GM19395 (cell line): ENCODE data around the gene DEDD.
A peak's percentile ranks its signal among the peaks of the same experiment; 100 is the strongest.
"Not testable (repeated sequence)": the region's sequence is repeated elsewhere in the genome, so short reads cannot be mapped to it uniquely, and the experiment has no call there.

Experiments
- ATAC-seq: cut with Tn5 transposase; IDR thresholded peaks from one replicate; pipeline ENCODE4 v1.9.1; 2021; ENCODE audit warnings: mild to moderate bottlenecking, moderate library complexity; ENCODE audit not compliant: unreplicated experiment

The DEDD gene

DNA sequence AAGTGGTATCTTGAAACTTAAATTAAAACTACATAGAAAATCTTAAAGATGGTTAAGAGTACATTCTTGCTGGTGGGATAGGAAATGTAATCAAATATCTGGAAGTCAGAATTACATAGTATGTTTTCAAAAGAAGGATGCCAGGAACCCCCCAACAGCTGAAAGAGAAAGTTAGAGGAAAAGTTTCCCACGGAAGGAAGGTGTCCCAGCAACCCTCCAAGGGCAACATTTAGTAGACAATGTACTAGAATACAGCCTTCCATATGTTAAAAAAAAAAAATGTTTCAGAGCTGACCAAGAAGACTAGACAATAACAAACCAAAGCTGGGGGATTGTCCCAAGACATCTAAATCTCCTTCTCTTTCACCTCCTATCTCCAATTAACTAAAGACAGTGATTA, 2.2 kb downstream of the DEDD start:
- ATAC-seq, result no peak

DNA sequence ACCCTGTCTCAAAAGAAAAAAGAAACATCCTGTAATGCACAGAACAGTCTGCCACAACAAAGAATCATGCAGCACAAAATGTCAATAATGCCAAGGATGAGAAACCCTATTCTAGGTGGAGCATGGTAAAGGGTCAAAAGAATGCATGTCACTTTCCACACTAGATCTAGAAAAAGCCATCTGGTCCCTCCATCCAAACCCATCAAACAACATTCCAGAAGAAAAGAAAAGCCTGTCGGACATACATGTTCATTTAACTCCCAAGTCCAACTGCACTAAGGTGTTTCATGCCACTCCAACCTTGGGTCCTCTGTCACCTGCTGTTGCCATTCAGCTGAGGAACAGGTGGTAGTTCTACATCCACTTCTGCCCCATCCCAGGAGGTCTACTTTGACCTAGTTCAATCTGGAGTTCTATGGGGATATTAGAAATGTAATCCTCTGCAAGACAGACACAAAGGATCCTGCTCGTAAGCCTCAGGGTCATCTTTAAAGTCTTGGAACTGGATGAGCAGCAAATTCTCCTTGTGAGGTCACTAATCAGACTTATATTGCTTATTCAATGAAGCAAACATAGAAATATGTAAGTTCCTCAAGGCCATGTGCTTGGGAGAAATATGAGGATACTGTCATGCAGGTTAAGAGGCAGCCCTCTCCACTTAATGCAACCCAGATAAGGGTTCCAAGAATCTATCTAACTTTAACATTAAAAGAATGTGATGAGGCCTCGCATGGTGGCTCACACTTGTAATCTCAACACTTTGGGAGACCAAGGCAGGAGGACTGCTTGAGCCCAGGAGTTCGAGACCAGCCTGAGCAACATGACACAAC, 3.7 kb downstream of the DEDD start:
- ATAC-seq, result no peak

DNA sequence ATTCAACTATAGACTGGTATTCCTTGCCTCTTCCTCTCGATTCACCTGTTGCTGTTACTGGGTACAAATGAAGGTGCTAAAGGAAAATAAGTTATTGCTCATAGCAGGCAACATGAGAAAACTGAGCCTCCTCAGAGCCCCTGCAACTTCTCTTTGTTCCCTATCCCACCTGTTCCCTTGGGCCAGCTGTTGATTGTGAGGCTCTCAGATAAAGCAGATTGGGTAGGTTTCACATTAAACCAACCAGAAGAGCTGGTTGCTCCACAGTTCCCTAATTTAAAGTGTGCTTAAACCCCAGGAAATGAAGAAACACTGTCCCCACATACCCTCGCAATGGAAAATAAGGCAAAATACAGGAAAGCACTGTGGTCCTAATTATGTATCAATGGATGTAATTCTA, 4.8 kb downstream of the DEDD start:
- ATAC-seq, result no peak

DNA sequence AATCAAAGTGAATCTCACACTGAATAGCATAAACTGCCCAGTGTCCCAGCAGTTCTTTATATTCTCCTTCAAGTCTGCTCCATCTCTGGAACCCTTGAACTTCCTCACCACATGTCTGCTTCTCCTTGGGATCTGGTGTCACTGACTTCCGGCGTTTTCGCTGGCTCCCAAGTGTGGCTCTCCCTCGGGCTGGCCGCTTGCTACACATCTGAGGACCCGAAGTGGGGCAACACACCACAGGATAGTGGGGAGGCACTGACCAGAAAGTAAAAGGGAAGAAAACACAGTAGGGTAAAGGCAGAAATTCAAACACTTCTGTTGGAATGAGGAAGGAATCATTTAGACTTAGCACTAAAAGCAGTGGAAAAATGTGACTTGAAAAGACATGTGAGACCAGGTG, 9.5 kb downstream of the DEDD start:
- ATAC-seq, result no peak

DNA sequence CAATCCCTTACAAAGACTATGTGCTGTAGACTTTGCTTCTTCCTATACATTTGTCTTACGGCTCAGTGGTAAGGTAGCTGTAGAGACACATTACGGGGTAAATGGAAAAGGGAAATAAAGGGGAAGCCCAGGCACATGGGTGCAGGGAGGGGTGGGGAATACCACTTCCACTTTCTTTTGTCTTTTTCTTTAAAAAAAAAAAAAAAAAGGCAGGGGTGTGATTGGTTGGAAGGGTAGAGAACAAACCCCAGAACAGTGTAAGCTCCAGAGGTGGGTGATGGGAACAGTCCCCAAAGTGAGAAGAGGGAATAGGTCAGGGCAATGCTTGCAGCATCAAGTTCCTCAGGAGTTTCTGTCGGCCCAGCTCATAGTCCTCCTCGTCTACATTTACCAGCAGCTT, 10.6 kb downstream of the DEDD start:
- ATAC-seq, result no peak

DNA sequence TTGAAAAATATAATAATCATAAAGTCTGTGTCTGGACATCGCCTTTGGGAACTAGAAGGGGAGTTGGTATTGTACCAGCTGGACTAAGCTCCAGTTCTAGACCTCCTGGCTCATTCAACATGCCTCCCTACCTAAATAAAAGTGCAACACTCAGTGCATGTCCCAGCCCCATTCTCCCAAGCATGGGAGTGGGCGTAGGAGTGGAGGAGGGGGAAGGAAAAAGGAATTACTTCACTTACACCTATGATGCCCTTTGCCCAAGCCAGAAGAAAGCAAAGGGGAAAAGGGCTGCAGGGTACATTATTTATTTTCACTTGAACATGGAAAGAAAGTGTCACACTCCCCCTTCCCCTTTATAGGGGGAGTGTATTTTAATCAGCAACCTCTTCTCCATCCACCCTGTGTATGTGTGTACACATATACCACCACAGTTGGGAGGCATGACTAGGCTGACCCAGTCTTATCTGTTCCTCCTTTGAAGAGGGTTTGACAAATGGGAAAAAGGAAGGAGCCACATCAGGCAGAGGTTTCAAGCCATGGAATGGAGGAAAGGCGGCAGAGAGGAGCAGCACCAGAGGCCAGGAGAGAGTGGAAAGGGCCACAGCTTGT, 11.3 kb downstream of the DEDD start:
- ATAC-seq, result no peak

DNA sequence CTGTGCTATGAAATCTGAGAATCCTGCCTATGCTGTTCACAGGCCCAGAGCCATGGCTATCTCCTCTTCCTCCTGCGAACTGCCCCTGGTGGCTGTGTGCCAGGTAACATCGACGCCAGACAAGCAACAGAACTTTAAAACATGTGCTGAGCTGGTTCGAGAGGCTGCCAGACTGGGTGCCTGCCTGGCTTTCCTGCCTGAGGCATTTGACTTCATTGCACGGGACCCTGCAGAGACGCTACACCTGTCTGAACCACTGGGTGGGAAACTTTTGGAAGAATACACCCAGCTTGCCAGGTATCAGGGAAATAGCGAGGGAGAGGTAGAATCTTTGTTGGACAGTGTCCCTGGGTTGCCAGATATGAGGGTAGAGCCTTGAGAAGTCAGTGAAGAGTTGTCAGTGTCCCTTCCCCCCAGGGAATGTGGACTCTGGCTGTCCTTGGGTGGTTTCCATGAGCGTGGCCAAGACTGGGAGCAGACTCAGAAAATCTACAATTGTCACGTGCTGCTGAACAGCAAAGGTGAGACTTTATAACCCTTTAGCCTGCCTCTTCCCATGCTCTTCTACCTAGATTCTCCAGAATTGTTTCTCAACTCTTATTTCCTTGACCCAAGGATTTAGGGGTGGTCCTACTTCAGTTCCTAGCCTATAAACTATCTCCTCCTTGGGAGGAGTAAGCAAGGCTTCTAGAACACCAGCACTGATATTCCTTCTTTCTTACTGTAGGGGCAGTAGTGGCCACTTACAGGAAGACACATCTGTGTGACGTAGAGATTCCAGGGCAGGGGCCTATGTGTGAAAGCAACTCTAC, 13.2 kb downstream of the DEDD start:
- no peak for ATAC-seq

DNA sequence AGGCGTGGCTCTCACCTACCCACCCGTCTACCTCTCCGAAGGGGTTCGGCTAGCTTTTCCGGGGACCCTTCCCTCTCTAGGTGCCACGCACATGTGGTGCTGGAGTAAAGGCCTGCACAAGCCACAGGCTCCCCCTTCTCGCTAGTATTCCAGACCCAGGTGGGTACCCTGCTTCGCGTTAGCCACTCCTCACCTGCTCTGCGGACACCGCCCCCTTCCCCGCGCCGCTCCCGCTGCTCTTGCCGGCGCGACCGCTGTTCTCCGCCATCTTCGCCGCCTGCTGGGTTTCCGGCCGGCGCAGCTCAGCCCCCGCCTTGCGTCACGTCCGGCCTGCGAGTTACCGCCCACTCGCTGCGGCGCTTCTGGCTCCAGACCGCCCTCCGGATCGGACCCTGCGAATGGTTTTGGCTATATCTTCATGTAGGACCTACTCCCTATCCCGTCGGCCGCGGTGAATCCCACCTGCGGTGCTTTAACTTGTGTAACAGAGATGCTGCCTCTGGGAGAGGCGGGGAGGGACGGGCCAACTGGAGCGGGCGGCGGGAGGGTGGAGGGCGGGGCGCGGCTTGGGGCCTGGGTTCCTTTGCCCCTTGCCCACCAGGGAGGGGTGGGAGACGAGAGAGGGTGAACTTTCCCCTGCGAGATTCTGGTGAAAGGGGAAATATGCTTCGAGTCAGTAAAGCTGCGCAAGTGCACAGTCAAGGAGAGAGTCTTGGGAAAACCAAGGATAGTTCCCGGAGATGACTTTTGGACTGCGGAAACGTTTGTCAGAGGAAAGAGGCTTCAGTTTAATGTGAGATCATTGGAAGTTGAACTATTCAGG, 14.5 kb downstream of the DEDD start, which contains the start of the genes NIT1 and PFDN2:
TSS of gene NIT1 (plus strand) at position 347 of the 823 bp plus-strand sequence. CDS start at position 419, 72 bp downstream.
TSS of gene PFDN2 (minus strand) at position 279 of the 823 bp plus-strand sequence. CDS start at position 268, 11 bp downstream.
- peak; percentile 81 for ATAC-seq

DNA sequence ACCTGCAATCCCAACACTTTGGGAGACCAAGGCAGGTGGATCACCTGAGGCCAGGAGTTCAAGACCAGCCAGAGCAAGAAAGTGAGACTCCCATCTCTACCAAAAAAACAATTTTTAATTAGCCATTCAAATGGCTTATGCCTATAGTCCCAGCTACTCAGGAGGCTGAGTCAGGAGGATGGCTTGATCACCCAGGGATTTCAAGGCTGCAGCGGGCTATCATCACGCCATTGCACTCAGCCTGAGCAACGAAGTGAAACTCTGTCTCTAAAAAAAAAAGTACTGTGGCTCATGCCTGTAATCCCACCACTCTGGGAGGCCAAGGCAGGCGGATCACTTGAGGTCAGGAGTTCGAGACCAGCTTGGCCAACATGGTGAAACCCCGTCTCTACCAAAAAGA, 16.5 kb downstream of the DEDD start:
- not testable (repeated sequence) for ATAC-seq

DNA sequence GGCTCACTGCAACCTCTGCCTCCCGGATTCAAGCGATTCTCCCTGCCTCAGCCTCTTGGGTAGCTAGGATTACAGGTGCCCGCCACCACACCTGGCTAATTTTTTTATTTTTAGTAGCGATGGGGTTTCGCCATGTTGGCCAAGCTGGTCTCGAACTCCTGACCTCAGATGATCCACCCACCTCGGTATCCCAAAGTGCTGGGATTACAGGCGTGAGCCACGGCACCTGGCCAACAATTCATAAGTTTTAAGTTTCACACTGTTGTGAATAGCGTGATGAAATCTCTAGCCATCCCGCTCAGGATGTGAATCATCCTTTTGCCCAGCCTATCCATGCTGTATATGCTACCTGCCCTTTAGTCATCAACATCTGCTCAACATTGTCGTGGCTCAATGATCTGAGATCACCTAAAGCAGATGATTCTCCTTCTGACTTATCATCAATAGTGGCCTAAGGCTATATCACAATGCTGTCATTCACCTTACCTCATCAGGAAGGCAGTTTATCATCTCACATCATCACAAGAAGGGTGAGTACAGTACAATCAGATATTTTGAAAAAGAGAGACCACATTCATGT, 17.2 kb downstream of the DEDD start:
- no peak for ATAC-seq

DNA sequence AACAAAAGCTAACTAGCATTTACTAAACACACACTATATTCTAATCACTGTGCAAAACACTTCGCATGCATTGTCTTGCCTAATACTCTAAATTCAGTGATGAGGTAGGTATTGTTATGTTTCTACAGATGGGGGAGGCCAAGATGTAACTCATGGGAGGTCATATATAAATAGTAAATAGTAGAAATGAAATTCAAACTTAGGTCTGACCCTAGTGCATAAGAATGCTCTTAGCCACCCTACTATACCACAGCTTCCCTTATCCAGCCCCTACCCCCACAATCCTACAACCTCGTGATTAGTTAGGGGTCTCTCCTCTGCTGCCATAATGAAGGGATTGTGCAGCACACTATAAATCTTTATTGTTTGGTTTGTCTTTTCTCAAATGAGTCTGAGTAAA, 17.9 kb downstream of the DEDD start:
- no peak for ATAC-seq

DNA sequence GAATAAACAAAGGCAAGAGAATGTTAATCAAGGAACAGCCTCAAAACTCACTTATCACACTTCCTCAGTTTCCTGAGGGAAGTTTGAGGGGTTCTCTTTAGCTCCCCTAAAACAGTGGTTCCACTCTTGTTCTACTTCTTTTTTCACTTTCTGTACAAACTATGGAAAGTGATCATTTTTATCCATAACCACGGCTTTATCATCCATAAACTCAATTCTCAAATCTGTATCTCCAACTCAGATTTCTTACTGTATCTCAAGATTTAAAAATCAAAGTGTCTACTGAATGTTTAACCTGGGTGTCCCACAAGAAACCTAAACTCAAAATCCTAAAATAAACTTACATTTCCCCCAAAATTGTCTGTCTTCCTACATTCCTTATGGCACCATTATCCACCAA, 18.6 kb downstream of the DEDD start:
- no peak for ATAC-seq

DNA sequence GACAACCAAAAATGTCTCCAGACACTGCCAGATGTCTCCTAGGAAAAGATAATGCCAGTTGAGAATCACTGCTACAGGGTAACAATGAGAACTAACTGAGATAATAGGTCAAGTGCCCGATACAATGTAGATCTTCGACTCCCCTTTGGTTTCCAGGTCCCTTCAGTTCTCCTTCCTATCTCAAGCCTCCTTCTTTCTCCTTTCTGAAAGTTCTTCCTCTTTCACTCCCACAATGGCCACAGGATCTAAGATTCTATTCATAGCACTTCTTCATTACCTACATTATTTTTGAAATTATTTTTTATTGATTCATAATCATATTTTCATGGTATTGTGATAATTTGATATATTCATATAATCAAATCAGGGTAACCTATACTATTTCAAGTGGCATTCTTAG, 20.9 kb downstream of the DEDD start:
- no peak for ATAC-seq

DNA sequence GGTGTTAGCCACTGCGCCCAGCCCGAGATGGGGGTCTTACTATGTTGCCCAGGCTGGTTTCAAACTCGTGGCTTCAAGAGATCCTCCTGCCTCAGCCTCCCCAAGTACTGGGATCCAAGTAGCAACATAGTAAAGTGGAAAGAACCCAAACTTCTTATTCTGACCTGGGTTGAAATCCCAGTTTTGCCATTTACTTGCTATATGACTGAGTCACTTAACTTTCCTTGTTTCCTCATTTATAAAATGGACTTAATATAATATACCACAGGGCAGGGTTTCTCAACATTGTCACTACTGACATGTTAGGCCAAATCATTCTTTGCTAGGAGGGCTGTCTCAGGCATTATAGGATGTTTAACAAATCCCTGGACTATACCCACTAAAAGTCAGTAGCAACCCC, 21.4 kb downstream of the DEDD start:
- no peak for ATAC-seq

DNA sequence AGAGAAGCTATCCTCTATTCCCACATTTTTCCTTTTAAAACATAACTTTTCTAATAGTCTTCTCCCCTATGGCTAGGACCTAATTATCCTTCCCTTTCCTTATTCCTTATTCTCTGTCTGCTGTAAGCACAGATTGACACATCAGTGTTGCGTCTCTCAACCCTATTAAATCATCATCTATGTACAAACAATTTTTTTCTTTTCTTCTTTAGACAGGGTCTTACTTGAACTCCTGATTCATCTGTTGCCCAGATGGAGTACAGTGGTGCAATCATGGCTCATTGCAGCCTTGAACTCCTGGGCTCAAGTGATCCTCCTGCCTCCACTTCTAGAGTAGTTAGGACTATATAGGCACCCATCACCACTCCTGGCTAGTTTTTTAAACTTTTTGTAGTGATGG, 26.0 kb downstream of the DEDD start:
- no peak for ATAC-seq

DNA sequence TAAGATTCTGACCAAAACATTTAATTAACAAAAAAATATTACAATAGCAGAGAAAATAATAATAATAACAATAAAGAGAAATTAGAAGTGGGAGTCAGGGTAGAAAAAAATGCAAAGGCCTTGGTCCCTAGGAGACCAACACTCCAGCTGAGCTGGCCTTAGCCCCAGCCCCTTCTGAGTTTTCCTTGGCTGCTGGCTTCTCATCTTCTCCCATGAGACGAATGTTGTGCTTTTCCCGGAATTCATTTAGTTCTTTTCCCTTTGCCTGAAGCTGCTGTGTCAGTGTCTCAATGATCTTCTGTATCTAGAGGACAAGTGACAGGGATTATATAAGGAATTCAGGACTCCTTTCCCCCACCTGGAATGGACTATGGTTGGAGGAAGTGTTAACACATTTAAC, 31.9 kb downstream of the DEDD start:
- no peak for ATAC-seq

DNA sequence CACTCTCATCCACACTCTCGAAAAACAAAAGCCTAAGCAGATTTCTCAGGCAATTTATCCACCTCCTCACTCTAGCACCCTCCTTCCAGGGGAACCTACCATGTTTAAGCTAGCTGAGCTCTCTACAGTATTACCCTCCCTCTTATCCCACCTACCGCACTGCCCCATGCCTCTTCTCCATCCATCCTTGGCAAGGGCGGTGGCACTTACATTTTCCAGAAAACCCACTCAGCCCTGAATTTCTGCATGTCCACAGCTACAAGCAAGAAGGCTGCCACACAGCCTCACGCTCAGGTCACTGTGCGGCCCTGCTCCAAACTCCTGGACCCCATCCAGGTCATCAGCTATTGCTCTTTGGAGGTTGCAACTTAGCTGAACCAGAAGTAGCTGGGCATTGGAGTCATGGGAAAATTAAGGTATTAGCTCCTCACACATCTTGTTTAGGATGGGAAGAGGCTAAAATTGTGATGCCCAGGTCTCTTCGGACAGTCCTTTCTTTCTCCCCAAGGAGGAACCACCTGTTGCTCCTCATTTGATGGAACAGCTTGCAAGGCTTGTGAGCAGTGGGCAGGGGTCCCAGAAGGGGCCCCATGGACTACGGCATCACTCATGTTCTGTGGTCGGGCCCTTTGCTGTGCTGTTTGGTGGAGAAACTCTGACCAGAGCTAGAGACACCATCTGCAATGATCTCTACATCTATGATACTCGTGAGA, 33.2 kb downstream of the DEDD start:
- no peak for ATAC-seq

DNA sequence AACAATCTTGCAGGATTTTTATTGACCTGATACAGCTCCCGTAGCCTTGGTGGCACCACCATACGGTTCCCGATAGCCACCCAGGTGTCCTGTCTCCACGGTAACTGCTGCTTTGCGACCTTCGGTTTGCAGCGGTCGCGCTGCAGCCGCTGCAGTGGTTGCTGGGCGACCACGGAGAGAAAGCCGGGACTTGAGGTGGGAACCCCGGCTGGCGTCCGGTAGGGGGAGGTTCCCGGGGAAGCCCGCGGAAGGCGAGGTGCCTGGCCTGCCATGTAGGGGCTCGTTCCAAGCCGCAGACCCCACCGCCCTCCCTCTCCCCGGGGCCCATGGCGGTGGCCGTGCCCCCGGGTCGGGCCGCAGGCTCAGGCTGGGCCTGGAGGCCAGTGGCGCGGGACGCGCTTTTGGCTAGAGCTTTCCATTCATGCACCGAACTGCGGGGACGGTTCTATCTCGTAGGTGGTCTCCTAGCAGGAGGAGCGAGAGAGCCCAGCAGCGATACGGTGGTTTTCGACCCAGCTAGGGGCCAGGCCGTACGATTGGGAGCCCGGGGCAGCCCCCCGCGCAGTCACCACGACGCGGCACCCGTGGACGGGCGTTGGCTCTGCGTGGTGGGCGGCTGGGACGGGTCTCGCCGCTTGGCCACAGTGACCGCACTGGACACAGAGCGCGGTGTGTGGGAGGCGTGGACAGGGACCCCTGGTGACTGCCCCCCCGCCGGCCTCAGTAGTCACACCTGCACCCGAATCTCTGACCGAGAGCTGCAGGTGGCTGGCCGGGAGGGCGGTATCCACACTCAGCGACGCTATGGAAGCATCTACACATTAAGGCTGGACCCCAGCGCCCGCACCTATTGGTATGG, 34.0 kb downstream of the DEDD start, which contains the start of gene KLHDC9:
TSS of gene KLHDC9 (plus strand) at position 152 of the 859 bp plus-strand sequence. CDS start at position 327, 175 bp downstream.
- peak; percentile 74 for ATAC-seq

DNA sequence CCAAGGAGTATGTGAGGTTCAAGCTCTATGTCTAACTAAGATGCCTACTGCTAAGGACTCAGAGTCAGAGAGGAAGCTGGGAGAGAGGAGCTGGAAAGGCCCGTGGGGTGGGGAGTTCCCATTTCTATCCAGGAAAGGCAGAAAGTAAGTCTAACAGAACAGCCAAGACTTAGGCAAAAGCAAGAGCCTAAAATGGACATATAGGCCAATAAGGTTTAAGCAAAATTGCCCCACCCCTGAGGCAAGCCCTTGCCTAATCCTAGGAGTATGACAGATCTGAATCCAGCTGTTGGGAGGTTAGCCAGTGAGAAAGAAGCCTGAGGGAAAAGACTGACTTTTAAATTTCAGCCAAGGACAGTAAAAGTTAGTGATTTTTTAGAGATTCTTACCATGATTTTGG, 35.9 kb downstream of the DEDD start:
- ATAC-seq, result peak; percentile 4
